Superior temporal gyrus (tissue), 1 donor: ENCODE results near the gene SLC30A2.

Experiments
- DNase-seq: peaks from one replicate; pipeline ENCODE4 v3.0.0-alpha.2; 2016; ENCODE audit errors: extremely low spot score

Gene SLC30A2

DNA sequence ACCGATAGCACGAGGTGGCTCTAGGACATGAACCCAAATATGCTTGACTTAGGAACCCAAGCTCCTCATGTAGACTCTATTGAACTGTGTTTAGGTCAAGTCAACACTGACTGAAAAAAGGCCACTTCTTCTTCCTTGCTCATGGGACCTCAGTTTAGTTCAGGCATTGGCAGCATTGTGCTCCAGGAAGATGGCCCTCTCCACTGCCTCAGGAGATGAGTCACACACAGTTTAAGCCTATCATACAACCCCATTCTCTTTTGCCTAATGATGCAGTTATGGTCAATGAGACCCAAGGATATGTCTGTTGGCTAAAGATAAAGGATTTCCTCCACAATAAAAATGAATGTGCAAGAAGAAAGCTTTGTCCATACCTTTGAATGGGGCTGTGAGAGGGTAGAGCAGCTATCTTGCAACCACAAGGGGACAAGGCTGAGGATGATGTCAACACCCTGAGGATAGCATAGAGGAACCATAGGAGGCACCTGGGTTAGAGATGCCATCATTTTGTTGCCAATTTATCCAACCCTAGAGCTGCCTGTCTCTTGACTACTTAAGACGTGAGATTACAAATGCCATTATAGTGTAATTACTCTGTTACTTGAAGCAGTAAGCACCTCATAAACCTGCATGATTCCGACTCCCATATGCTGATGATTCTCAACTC lies 24.5 kb upstream of the SLC30A2 start:
- no peak for DNase-seq

DNA sequence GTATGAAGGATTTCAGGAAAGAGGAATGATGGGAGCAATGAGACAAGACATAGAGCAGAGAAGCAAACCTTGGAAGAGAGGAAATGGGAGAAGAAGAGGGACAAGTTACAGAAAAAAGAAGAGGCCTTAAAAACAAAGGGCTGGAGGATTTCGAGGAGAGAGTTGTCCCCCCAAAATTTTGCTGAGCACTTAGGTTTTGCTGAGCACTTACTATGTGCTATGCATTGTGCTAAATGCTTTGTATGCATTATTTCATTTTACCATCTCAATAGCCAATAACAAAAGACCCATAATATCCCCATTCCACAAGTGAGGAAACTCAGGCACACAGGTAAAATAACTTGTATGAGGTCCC lies 24.0 kb upstream of the SLC30A2 start:
- DNase-seq: no peak

DNA sequence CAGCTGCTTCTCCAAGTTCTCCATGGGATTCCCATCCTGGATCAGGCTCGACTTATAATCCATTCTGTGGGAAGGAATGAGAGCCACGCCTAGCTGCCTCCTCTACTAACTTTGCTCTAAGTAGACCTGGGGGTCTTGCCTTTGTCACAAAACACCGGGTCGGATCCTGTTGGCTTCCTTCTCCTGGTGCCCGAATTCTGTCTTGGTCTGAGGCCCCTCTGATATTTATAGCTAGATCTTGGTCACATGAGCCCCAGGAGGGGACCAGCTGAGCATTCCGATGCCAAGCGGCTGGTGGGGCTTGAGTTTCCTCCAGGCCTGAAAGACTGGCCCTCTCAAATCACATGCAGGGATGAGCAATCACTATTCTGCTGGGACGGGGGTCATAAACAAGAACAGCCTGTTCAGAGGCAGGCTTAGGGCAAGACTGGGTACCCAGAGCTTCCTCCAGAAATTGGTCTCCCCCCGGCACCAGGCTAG lies 21.6 kb upstream of the SLC30A2 start, which contains the start of gene TRIM63:
TRIM63 (minus strand) TSS at position 199 of the 480 bp plus-strand sequence; CDS start at position 63, 136 bp downstream.
- DNase-seq: no peak

DNA sequence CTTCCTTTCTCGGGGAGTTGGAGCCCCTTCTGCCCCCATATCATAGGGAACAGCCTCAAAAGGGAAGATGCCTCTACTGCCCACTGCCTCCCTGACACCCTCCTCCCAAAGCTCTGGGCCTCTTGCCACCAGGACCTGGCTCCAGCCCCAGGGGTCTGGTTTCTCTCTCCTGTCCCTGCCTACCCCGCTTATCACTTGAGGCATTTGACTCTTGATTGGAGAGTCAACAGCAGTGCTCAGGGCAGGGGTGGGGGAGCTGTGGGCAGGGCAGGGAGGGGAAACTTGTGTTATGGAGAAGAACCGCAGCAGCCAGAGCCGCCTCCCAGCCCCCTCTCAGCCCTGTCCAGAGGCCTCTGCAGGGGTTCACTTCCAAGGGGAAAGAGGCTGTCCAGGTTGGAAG lies 20.9 kb upstream of the SLC30A2 start:
- no peak for DNase-seq

- no peak for DNase-seq
Observed at GRCh38 chr1:26066160-26066559, 20.2 kb upstream of the SLC30A2 start.

GRCh38 chr1:26064553-26064952 lies 18.6 kb upstream of the SLC30A2 start:
- no peak for DNase-seq

- no peak for DNase-seq
Observed at GRCh38 chr1:26060832-26061574, 15.1 kb upstream of the SLC30A2 start.

DNA sequence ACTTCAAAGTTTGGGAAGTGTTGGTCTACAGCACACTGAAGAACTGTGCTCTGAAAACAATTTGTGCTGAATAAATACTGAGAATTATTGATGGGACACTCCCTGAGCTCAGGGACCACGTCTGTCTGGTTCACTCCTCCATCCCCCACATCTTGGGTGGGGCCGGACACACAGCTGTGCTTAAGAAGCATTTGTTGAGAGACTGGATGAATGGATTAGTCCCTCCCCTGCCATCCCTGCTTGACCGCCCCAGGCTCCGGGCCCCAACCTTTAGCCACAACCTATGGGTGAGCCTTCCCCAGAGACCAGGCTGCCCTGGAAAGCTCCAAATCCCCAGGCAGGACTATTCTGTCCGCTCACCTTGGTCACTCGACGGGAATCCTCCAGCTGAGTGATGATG lies 14.0 kb upstream of the SLC30A2 start:
- no peak for DNase-seq

DNA sequence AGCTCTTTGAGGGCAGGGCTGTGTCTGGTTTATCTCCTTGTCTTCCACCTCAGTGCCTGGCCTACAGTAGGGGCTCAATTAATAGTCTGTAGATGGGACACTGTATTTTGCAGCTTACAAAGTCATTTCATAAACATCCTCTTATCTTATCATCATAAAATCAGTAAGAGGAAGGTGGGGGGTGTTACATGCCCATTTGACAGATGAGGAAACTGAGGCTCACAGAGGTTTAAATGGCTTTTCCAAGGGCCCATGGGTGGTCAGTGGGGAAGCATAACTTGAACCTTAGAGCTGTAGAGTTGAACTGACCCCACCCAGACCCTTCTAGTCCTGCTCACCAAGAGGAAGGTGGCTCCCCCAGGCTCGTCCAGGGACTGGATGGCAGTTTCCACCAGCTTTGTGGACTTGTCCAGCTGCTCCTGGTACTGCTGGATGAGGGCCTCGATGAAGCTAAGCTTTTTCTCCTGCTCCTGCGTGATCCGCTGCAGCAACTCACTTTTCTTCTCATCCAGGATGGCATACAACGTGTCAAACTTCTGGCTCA lies 12.2 kb upstream of the SLC30A2 start:
- DNase-seq: no peak

- no peak for DNase-seq
Observed at GRCh38 chr1:26057189-26057588, 11.3 kb upstream of the SLC30A2 start.

DNA sequence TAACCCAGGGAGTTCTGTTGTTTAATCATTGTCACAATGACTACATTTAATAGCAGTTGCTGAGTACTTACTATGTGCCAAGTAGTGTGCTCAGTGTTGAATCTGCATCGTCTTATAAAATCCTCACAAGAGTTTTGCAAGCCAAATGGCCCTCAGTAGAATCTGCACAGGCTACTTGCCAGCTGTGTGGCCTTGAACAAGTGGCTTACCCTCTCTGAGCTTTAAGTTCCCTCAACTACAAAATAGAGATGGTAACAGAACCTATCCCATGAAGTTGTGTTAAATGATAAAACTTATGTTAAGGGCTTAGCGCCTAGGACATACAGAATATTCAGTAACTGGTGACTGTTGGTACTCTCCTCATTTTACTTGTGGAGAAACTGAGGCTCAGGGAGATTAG lies 9.1 kb upstream of the SLC30A2 start:
- no peak for DNase-seq

- no peak for DNase-seq
Observed at GRCh38 chr1:26053718-26054560, 8.0 kb upstream of the SLC30A2 start.

DNA sequence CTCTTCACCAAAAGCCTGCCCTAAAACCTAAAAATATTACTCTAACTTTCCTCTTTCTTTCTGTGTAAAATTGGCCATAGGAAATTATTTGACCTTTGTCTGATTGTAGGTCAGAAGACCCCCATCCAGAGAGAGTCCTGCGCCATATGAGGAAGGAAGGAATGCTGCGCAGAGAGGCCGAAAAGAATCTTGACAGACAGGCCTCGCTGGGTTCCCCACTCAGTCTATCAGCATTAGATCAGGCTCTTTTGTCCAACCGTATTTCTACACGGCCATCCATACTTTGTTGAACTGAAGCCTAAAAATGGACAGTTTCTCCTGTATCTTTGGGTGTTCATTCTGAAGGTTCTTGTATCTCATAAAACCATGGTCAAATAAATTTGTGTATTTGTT lies 4.3 kb upstream of the SLC30A2 start:
- no peak for DNase-seq

GRCh38 chr1:26049531-26050247 lies 3.8 kb upstream of the SLC30A2 start:
- no peak for DNase-seq

DNA sequence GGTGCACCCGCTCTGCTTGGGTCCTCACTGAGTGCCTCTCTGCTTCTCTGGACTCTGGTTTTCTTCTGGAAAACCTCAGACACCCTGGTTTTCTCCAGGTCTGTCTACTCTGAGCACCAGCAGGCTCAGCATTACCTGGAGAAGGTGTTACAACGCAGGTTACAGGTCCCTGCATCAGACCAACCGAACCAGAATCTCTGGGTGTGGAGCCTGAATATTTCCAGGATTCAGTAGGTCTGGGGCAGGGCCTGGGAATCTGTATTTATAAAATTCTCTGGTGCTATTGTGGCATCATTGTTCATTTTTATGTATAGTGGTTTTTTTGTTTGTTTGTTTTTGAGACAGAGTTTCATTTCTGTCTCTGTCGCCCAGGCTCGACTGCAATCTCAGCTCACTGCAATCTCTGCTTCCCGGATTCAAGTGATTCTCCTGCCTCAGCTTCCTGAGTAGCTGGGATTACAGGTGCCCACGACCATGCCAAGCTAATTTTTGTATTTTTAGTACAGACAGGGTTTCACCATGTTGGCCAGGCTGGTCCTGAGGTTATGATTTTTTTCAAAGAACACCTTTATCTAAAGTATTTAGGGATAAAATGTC lies 1.5 kb upstream of the SLC30A2 start:
- no peak for DNase-seq

- DNase-seq: no peak
Observed at GRCh38 chr1:26046246-26047095, 553 bp upstream of the SLC30A2 start.

GRCh38 chr1:26044971-26045721 lies 772 bp downstream of the SLC30A2 start:
- no peak for DNase-seq

DNA sequence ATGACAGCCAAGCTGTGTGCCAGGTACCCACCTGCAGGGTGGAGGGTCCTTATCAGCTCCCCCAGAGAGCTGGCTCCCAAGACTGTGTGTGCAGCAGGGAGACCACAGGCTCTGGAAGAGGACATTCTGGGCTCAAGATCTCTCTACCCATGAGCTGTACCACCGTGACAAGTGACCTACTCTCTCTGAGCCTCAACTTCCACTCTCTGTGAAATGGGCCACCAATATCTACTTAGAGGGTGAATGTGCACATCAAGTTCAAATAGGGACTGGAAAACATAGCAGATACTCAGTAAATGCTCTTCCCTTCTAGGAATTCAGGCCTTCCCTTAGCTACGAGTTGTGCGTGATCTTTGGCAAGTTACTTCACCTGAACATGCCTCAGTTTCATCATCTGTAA lies 1.5 kb downstream of the SLC30A2 start:
- no peak for DNase-seq

- DNase-seq: no peak
Observed at GRCh38 chr1:26043765-26044164, 2.2 kb downstream of the SLC30A2 start.
